Limb (tissue), 2 donors: ENCODE measurements around the gene SLC7A6.
A peak's percentile ranks its signal among the peaks of the same experiment; 100 is the strongest.
"Not testable (repeated sequence)": the region's sequence is repeated elsewhere in the genome, so short reads cannot be mapped to it uniquely, and the experiment has no call there.

ENCODE experiments used
- DNase-seq, 2 donors: peaks; one replicate each; pipeline ENCODE4 v3.0.0-alpha.2; 2016; ENCODE audit errors: extremely low spot score in 2 of 2

The SLC7A6 gene

GRCh38 chr16:68283801-68284598 is 19.7 kb downstream of the SLC7A6 start:
- DNase-seq = no peak

GRCh38 chr16:68284847-68285246 is 20.5 kb downstream of the SLC7A6 start:
- no peak for DNase-seq

- no peak for DNase-seq
Measured at GRCh38 chr16:68285683-68286082, 21.4 kb downstream of the SLC7A6 start.

GRCh38 chr16:68286153-68287074 is 22.1 kb downstream of the SLC7A6 start:
- DNase-seq = no peak

GRCh38 chr16:68287276-68288251 is 23.2 kb downstream of the SLC7A6 start:
- no peak for DNase-seq

- DNase-seq = no peak
Measured at GRCh38 chr16:68288252-68288650, 23.9 kb downstream of the SLC7A6 start.

- DNase-seq = not testable (repeated sequence)
Measured at GRCh38 chr16:68288796-68289195, 24.5 kb downstream of the SLC7A6 start.

GRCh38 chr16:68289202-68289601 is 24.9 kb downstream of the SLC7A6 start:
- no peak for DNase-seq

GRCh38 chr16:68289621-68290329 is 25.4 kb downstream of the SLC7A6 start:
- no peak for DNase-seq

- DNase-seq = no peak
Measured at GRCh38 chr16:68290450-68290849, 26.1 kb downstream of the SLC7A6 start.

GRCh38 chr16:68291227-68291626 is 26.9 kb downstream of the SLC7A6 start:
- no peak for DNase-seq

GRCh38 chr16:68292425-68292824 is 28.1 kb downstream of the SLC7A6 start:
- no peak for DNase-seq

- DNase-seq = no peak
Measured at GRCh38 chr16:68296291-68296690, 32.0 kb downstream of the SLC7A6 start.

GRCh38 chr16:68296693-68297092 is 32.4 kb downstream of the SLC7A6 start:
- DNase-seq = no peak

GRCh38 chr16:68297908-68298307 is 33.6 kb downstream of the SLC7A6 start:
- DNase-seq = no peak

- no peak for DNase-seq
Measured at GRCh38 chr16:68298312-68298711, 34.0 kb downstream of the SLC7A6 start.

- DNase-seq = peak in 1 of 2 donors; percentile 38
Measured at GRCh38 chr16:68298907-68299561, 34.7 kb downstream of the SLC7A6 start.

GRCh38 chr16:68299571-68300453 is 35.5 kb downstream of the SLC7A6 start:
- no peak for DNase-seq
